Panc1 (cell line): Measurements from ENCODE around the gene AKAP13. TPM values are rescaled to one million over a fixed set of nuclear protein-coding genes. Genes with fewer than 3 reads are reported as not detected.
"Not testable (repeated sequence)": the region's sequence is repeated elsewhere in the genome, so short reads cannot be mapped to it uniquely, and the experiment has no call there.

ENCODE experiments used
- ATAC-seq: fragments of 200-7000 bp; cut with Tn5 transposase; 2 replicates; pipeline ENCODE4 v1.9.1; 2020; ENCODE audit warnings: mild to moderate bottlenecking, moderate library complexity
- BruUV-seq: library from RNA; stranded (reverse); fragments of 400-500 nt; replicated peaks from 2 replicates; lab custom pipeline; 2021; lab: Mats Ljungman, UMichigan
- CTCF ChIA-PET: fragments of 300-600 bp; sonication (Branson Sonifier 250); formaldehyde crosslinking; loops from one replicate; lab custom pipeline; 2022; ENCODE audit warnings: antibody characterized with exemption; lab: Charles Lee
- POLR2A ChIA-PET: fragments of 300-600 bp; sonication (Branson Sonifier 250); formaldehyde crosslinking; loops from one replicate; lab custom pipeline; 2022; ENCODE audit warnings: antibody characterized with exemption; lab: Charles Lee
- DNase-seq: peaks from one replicate; pipeline ENCODE4 v3.0.0-alpha.2; 2010; ENCODE audit warnings: low read depth, low spot score
- H3K27ac ChIP-seq: 2 replicates; pipeline ENCODE4 v1.5.1; 2011; ENCODE audit warnings: mild to moderate bottlenecking, low read length, inconsistent platforms
- H3K27me3 ChIP-seq: fragments of 200-500 bp; sonication (Bioruptor generic); 2 replicates; pipeline ENCODE4 v1.6.0; 2014; ENCODE audit warnings: low read length, inconsistent platforms; ENCODE audit not compliant: control insufficient read depth, insufficient read depth
- H3K36me3 ChIP-seq: fragments of 200-500 bp; sonication (Bioruptor generic); 2 replicates; pipeline ENCODE4 v1.5.1; 2014; ENCODE audit warnings: inconsistent platforms, mild to moderate bottlenecking, low read length, moderate library complexity; ENCODE audit not compliant: control insufficient read depth, insufficient read depth
- H3K4me1 ChIP-seq: 2 replicates; pipeline ENCODE4 v1.5.1; 2011; ENCODE audit warnings: inconsistent platforms, mild to moderate bottlenecking, low read length, moderate library complexity; ENCODE audit not compliant: control insufficient read depth, insufficient read depth
- H3K4me3 ChIP-seq, 2 experiments: 2 replicates each; pipeline ENCODE4 v1.5.1; 2011 to 2012; ENCODE audit warnings: low read depth in 2 of 2, low read length in 2 of 2, mild to moderate bottlenecking in 2 of 2, inconsistent platforms in 1 of 2, moderate library complexity in 1 of 2
- H3K9me3 ChIP-seq: fragments of 200-500 bp; sonication (Bioruptor generic); 2 replicates; pipeline ENCODE4 v1.5.1; 2014; ENCODE audit warnings: low read depth, mild to moderate bottlenecking, inconsistent platforms, low read length, moderate library complexity; ENCODE audit not compliant: control insufficient read depth, insufficient read depth
- CTCF ChIP-seq: fragments of 450-650 bp; IDR thresholded peaks from 2 replicates; pipeline ENCODE4 v1.5.1; 2017; ENCODE audit warnings: mild to moderate bottlenecking
- POLR2AphosphoS5 ChIP-seq: IDR thresholded peaks from 2 replicates; pipeline ENCODE4 v1.6.1; 2012; ENCODE audit warnings: mild to moderate bottlenecking, low read depth, low read length, moderate library complexity
- REST ChIP-seq, 2 experiments: IDR thresholded peaks; 2 replicates each; pipeline ENCODE4 v1.6.1; 2011 to 2012; ENCODE audit warnings: low read depth in 2 of 2, control low read depth in 1 of 2, low read length in 1 of 2, mild to moderate bottlenecking in 1 of 2, moderate library complexity in 1 of 2; ENCODE audit not compliant: insufficient read depth in 1 of 2
- SIN3A ChIP-seq: IDR thresholded peaks from 2 replicates; pipeline ENCODE4 v1.6.1; 2012; ENCODE audit warnings: low read depth, mild to moderate bottlenecking, low read length, moderate library complexity, borderline replicate concordance; ENCODE audit not compliant: insufficient read depth
- TCF7L2 ChIP-seq: IDR thresholded peaks from 2 replicates; pipeline ENCODE4 v1.6.1; 2011; ENCODE audit warnings: mild to moderate bottlenecking, low read depth, low read length, inconsistent platforms
- in situ Hi-C: cut with HindIII; loops from 2 replicates; pipeline ENCODE4 v1.10.0; 2016; ENCODE audit warnings: low sequenced_read_pairs, low pct_unique_long_range_greater_than_20kb
- intact Hi-C: fragments of 100-400 bp; cut with micrococcal nuclease; formaldehyde crosslinking; loops from one replicate; pipeline ENCODE4 v1.10.0; 2022; ENCODE audit not compliant: unreplicated experiment
- total RNA-seq: library from RNA; stranded (reverse); gene quantifications from one replicate; pipeline ENCODE4 v1.2.1, GENCODE V29; 2021; ENCODE audit not compliant: unreplicated experiment

AKAP13 gene
- total RNA-seq, 1 experiment from 2014 or later, result 94.2 TPM

- TF ChIP-seq CTCF, result no peak
- TF ChIP-seq POLR2AphosphoS5, result no peak
- TF ChIP-seq REST (IDR thresholded peaks at IDR 0.05; ENCODE audit: insufficient read depth in 1 of 2, low read depth in 2 of 2, low read length in 1 of 2), result no peak
- no peak for TF ChIP-seq SIN3A
- TF ChIP-seq TCF7L2, result no peak
- no peak for DNase-seq
- no peak overlapping the region for H3K27ac ChIP-seq
- no peak; the same call in 1 of the 2 replicates for ATAC-seq
- ChIA-PET POLR2A (no interaction called here), CTCF (no interaction called here)
- H3K36me3 ChIP-seq, result peaks cover 3% of the 10 kb centered on the region; the same call in 1 of the 2 replicates
- H3K9me3 ChIP-seq, result no peaks in the 10 kb centered on the region
- no peak overlapping the region for H3K4me3 ChIP-seq
- H3K27me3 ChIP-seq, result no peaks in the 10 kb centered on the region
- in situ Hi-C loops (no loop called here), intact Hi-C loops (no loop called here)
- no peaks in the 10 kb centered on the region for H3K4me1 ChIP-seq
- no TSS peak for BruUV-seq
These were observed 152.3 kb downstream of the AKAP13 start for GRCh38 chr15:85532689-85533088.

GRCh38 chr15:85534031-85534430, 153.6 kb downstream of the AKAP13 start:
- ATAC-seq (no peak), DNase-seq (no peak)
- no peaks in the 10 kb centered on the region for H3K27me3 ChIP-seq
- in situ Hi-C loops, result no loop called here
- no peak for TF ChIP-seq CTCF
- no peaks in the 10 kb centered on the region for H3K9me3 ChIP-seq
- CTCF ChIA-PET, result no interaction called here
- H3K4me1 ChIP-seq, result no peaks in the 10 kb centered on the region
- H3K4me3 ChIP-seq, result no peak overlapping the region
- no peak overlapping the region for H3K27ac ChIP-seq
- POLR2A ChIA-PET, result no interaction called here
- peaks cover 3% of the 10 kb centered on the region; the same call in 1 of the 2 replicates for H3K36me3 ChIP-seq
- BruUV-seq, result no TSS peak
- intact Hi-C loops, result no loop called here

GRCh38 chr15:85535533-85536330, 155.3 kb downstream of the AKAP13 start:
- ATAC-seq, H3K27me3 ChIP-seq, H3K9me3 ChIP-seq, in situ Hi-C loops, DNase-seq, POLR2A ChIA-PET, H3K4me1 ChIP-seq, H3K27ac ChIP-seq, BruUV-seq, H3K36me3 ChIP-seq, H3K4me3 ChIP-seq, CTCF ChIA-PET, intact Hi-C loops: not testable (repeated sequence)
